Measurements from ENCODE around the gene BID.

Gene BID

DNA sequence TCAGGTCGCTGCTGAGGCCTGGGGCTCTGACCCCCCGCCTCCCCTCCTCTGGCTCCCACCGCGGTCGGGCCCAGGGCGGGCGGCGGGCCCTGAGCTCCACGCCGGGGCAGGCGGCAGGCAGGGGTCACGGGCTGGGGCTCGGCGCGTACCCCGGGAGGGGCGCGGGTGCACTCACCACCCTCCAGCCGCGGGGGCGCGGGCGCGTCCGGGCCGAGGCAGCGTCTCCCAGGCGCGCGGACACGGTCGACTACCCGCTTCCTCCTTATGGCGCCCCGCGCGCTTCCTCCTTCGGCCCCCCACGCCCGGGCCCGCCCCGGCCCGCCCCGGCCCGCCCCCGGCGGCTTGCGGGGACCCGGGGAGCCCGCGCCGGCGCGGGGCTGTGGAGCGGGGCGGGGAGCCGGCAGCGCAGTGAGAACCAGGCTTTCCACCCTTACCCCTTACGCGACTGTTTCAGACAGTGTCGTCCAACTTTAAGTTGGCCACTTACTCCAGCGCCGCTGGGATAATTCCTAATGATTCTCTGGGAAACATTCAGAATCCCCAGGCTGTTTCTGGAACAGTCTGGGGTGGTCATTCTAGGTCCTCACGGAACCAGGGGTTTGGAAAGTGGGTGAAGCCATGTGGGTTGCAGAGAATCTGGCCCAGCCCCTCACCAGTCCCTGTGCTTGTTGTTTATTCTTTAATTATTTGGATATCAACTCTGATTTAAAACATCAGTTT lies at the start of gene BID:
Gene BID, minus strand, starts transcription at position 264 of the 720 bp plus-strand sequence. CDS start 24,353 bp downstream, outside the sequence.
- DNase-seq, result no peak

DNA sequence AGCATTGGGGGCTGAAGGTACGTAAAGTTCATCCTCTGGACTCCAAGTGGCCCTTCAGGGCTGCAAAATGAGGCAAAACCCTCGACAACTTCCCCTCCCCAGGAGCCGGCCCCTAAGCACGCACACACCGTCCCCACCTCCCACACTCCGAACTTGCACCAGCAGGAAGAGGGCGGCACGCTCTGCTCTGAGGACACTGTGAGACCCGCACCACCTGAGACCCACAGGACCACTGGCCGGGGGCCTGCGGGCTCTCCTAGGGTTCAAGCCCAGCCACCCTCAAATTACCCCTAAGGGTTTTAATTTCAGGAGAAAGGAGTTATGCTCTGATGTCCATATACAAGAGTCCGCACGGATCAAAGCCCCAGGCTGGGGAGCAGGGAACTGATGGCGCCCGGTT lies 49.7 kb upstream of the BID start:
- no peak for DNase-seq

DNA sequence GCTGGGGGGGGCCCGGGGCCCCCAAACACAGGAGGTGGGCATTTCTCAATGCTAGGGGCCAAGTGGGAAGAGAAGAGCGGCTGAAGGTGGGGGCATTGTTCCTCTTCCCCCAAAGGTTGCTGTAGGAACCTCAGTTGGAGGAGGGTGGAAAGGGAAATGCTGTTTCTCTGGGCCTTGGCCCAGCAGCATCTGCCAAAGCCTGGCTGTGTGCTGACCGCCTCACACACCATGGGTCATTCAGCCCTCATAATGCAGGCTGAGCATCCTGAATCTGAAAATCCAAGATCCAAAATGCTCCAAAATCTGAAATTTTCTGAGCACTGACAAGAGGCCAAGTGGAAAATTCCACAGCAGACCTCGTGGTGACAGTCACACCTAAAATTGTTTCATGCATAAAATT lies 49.0 kb upstream of the BID start:
- DNase-seq, result no peak

DNA sequence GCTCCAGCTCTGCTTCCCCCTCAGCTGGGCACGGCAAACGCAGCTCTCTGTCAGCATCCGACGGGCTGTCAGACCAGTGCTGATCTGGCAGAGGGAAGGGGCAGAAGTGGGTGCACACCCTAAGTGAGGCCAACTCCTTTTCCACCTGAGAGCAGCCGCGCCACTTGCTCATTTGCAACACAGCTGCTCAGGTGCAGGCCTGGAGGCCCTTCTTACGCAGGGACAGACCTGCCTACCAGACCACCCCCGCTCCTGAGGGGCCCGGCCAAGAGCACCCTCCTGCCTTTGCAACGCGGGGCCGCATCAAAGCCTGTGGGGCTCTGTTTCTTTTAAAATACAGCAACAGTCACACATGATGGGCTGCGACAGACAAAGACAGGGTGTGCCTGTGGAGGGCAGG lies 47.8 kb upstream of the BID start:
- no peak for DNase-seq

DNA sequence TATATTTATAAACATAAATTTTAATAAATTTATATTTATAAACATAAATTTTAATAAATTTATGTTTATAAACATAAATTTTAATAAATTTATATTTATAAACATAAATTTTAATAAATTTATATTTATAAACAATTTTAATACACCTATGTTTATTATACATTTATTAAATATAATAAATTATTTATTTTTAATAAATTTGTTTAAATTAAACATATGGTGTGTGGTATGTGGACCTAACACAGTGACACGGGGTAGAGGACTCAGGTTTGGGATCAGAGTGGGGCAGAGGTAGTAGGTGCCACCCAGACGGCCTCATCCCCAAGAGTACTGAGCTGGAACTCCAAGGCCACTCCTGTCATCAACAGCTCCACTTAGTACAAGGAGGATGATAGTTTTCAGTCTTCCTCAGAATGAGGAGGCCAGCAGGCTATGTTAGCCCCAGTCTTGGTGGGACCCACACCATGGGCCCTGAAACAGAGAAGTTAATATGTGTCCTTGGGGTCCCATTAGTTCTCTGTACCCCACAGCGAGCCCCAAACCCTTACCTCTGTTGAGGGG lies 46.7 kb upstream of the BID start:
- DNase-seq, result no peak

DNA sequence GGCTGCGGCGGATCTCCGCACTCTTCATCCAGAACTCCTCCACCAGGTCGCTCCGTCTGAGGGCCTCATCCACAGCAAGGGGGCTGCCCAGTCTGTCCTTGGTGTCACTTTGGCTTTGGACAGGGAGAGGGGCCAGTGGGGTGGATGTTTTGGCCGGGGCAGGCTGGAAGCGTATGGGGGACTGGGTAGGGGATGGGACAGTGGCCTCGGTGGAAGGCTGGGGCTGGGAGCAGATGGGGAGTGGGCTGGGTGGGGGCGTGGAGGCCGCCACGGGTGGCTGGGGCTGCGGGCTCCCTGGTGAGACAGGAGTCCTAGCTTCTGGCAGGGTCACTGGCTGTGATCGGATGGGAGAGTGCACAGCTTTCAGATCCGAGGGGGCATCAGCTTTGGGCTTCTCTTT lies 44.4 kb upstream of the BID start:
- no peak for DNase-seq

DNA sequence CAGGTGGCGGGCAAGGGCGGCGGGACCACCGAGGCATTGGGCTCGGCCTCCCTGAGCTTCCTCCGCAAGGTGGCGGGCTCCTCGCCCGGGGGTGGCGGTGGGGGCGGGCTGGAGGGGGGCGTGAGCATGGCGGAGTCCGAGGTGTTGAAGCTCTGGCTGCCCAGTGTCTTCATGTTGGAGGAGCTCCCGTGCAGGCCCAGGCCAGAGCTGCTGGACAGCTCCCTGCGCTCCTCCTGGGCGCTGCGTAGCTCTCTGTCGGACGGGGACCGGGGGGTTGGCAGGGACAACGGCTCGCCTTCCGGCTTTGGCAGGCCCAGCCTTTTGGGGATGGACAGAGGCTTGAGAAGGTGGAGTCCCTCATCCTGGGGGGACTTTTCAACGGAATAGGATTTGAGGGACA lies 43.9 kb upstream of the BID start:
- DNase-seq, result no peak

DNA sequence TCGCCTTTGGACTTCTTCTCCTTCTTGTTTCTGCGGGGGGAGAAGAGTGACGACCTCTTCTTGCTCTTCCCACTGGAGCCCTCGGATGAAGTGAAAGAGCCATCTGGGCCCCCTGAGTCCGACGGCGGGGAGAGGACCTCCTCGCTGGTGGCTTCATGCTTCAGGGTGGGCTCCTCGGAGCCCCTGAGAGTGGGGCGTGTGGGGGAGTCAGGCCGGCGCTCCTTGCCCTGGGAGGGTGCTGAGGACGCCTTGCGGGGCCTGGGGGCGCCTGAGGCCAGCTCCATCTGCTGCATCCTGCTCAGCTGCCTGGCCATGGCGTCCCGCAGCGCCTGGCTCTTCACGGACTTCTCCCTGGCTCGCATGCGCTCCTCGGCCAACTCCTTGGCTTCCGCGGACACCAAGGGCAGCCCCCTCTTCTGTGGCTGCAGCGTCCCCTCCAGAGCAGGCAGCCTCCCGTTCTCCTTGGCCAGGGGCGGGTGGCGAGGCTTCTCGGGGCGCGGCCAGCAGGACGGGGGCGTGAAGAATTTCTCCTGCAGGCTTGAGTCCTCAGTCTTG lies 43.3 kb upstream of the BID start:
- no peak for DNase-seq

DNA sequence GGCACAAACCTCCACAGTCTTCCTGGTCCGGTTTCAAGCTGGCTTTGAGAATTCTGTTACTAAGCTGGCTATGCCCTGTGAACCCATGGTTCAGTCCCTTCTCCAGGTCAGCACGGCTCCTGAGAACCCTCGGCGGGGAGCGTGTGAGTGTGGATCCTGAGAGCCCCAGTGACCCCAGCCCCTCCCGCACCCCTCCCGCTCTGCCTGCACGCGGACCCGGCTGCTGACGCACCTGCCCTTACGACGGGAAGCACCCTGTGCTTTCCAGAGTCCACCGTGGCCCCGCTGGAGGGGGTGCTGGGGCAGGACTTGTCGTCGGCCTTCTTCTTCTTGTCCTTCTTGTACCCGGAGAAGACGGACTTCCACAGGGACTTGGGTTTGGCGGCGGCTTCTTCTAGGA lies 42.8 kb upstream of the BID start:
- no peak for DNase-seq

DNA sequence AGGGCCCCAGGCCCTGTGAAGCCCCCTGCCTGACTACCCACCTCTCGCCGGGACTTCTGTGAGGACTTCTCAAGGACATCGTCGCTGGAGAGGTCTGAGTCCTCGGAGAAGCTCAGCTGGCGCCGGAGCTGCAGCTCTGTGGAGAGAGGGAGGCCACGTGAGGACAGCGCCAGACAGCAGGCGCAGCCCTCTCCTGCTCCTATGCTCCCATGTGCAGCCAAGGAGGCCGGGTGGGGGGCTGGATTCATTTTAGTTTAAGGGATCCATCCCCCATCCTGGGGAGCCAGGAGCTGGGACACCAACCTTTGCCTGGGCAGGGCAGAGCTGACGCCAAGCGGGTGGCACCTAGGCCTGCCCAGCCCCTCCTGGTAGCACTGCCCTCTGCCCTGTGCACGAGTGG lies 42.4 kb upstream of the BID start:
- no peak for DNase-seq

DNA sequence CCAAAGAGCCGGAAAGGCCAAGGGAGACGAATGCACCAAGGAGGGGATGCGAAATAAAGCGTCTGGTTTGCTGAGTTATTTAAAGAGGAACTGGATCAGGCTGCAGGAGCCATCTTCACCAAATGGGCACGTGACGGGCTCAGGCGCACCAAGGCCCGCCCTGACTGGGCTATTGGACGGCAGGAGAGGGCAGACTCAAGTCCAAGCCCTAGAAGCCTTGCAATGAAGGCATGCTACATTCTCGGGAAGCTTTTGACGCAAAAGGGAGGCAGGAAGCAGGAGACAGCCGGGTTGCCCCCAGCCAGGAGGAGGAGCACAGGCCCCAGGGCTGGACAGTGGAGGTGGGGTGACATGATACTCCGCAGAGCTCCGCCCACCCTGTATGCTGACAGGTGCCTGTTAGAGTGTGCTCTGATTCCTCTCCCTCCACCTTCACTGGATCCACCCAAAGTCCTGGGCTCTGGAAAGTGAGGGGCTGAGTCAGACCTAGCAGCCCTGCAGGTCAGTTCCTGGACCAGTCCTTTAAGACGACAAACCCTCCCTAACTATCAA lies 41.5 kb upstream of the BID start:
- DNase-seq, result no peak

DNA sequence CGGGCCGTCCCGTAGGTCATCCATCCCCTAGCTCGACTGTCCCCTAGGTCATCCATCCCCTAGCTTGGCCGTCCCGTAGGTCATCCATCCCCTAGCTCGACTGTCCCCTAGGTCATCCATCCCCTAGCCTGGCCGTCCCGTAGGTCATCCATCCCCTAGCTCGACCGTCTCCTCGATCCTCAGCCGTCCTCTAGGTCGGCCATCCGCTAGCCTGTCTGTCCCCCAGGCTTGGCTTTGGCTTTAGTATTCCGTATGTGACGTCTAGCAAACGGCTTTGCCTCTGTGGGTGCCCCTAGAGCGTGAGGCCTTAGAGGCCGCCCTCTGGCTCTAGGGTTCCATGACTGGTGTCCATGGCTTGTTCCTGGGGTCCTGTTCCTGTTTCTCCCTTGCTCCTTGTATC lies 40.6 kb upstream of the BID start:
- no peak for DNase-seq

DNA sequence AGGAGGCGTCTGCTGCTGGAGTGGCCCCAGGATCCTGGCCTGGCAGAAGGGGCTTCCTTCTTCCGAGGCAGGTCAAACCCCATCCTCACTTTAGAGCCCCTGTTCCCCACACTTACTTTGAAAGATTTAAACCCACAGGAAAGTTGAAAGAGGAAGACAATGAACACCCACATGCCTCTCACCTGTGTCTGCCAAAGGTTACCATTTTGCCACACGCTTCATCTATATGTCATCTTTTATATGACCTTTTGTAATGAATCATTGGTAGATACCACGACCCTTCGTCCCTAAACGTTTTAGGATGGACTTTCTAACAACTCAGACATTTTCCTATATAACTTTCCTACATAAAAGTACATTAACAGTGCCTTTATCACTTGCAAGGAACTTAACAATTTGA lies 39.8 kb upstream of the BID start:
- no peak for DNase-seq

DNA sequence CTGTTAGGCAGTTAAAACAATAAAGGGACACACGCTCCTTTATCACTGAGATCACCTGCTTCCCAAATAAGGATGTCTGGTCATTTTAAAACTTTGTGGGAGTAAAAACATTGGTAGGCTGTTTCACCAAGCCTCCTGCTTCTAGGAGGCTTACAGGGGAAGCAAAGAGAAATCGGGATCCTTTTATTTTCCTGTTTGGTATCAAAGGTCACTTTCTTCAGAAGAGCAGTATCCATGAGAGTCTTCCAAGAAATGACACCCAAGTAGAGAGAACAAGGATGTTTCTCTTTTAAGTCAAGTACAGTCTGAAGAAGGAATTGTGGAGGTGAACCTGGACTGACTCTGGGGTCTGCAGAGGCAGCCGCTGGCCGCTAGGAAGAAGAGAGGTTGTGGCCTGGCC lies 36.9 kb upstream of the BID start:
- no peak for DNase-seq

DNA sequence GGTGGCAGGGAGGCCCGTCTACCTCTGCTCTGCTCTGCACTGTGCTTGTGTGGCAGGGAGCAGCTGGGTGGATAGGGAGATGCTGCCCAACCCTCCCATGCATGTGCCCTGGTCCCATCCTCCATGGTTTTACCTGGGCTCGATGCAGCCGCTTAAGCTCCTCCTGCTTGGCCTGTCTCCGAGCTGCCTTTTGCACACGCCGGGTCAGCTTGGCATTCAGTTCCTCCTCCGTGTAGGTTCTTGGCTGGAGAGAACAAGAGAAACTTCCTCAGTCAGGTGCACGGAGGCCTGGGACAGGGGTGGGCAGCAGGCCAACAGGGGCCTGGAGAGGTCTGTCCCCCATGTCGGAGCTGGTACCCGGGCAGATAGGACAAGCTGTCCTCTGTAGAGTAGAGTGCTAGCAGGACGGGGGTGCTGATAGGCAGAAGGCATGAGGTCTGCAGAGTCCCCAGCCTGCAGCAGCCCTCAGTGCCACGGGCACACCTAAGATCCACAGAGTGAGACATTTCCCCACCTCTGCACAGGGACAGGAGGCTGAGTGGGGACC lies 36.4 kb upstream of the BID start:
- no peak for DNase-seq

DNA sequence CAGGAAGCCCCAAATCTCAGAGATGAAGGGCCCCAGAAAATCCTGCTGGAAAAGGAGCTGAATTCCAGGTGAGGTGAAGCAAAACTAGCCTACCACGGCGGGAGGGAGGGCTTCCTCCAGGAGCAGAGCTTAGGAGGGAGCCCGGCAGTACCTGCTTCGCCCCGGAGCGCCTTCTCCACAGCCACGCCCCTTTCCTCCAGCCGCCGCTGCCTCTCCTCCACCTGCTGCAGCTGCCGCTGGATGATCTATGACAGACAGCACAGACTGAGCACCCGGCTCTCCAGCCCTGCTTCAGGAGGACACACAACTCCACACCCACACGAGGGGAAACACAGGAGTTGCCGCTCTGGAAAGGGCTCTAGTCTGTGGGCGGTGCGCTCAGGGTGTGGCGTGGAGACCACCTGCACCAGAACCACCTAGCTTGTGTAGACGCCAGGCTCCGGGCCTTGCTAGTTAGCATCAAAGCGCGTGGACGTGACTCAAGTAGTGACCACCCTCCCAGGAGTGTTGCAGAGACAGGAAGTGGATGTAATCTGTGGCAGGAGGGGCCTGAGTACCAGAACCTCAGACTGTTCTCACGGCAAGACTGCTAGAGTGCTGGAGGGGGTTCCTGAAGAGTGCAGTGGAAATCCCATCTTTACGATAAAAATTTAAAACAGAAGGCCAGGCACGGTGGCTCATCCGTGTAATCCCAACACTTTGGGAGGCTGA lies 34.6 kb upstream of the BID start:
- DNase-seq, result no peak

DNA sequence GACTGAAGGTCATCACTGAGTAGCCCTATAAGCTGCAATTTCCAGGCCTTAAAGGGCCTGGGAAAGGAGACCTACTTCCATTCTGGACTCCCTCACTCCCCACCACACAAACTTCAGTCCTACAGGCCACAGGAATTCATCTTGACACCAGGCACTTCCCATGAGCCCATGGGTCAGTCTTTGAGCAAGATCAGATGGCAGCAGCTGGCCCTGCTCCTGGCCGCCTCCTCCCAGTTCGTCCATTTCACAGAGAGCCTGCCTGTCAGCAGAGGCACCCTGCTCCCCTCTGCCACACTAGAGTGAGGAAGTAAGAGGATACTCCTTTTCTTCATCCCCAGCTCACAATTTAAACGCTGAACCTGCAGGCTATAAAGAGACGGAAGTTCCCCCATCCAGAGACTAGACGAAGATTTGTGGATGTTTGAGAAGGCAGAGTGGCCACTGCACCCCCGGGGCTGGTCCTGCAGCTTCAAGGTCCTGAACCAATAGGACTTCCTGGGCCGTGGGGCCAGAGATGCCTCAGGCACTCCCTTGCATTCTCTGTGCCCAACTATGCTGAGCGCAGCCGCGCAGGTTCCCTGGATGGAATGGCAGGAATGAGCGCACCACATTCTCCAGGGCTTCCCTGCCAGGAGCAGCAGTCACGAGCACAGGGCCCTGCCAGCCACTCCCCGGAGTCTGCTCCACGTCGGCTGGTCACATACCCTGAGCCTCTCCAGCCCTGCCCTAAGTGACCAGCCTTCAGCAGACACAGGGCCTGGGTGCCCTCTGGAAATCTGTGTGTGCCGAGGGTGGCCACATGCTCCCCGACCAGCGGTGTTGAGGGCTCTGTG lies 33.5 kb upstream of the BID start:
- no peak for DNase-seq

DNA sequence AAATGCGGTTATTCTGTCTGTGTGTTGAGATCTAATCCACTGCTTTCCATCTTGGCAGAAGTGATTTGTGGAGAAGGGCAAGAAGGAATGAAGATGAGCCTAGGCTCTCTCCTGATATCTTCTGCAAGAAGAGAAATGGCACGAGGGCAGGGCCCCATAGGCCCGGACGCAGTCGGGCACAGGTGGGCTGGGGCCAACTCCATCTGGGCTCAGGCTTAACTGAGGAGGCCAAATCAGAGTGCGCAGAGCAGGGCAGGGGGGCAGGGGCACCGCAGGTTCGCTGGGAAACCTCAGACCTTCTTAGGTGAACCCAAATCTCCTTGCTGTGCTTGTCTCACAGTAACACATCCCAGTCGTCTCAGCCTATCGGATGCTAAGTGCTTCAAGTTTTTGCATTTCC lies 32.8 kb upstream of the BID start:
- no peak for DNase-seq

DNA sequence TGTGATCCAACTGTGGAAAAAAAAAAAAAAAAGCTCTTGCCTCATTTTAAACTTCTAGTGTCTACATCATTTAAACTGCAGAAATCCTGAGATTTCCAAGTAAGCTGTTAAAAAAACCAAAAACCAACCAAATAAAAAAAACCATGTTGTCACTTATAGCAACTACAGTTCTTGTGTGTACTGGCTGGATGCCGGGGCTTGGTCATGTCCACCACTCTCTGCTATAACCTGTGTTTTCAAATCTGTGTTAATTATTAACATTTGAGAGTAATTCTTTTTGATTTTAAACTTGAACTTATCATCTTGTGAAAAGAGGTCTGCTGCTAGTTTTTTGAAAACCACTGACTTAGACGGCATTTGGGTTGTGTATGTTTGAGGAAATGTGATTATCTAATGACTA lies 32.2 kb upstream of the BID start:
- DNase-seq, result no peak

DNA sequence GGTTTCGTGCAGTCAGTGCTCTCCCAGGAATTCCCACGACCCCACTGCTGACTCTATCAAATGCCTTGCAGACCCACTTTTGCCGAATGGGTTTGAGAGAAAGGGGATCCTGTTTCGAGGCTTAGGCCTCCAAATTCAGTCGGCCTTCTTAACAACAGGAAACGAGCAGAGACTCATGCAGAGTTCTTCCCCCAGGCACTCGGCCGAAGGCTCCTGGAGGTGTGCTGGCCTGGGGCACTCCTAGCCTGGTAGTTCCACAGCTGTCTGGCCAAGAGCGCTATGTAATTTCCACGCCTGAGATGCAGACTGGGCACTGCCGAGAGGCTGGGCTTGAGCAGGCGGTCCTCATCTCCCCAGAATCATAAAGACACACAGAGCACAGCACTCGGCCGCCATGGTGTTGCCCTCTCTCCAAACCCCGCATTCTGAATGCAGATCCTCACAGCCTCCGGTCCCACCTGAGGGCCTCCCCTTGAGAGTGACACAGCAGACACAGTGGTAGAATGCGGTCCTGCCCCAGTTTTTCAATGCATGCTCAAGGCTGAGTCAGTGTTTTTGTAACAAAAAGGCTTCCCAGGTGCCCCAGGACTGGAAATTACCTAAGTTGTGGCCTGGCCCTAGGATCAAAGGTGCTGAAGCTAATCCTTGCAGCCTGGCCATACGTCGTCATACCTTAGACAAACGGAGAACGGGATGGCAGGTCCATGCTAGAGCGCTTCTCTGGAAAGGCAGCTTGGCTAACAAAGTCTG lies 30.2 kb upstream of the BID start:
- no peak for DNase-seq

DNA sequence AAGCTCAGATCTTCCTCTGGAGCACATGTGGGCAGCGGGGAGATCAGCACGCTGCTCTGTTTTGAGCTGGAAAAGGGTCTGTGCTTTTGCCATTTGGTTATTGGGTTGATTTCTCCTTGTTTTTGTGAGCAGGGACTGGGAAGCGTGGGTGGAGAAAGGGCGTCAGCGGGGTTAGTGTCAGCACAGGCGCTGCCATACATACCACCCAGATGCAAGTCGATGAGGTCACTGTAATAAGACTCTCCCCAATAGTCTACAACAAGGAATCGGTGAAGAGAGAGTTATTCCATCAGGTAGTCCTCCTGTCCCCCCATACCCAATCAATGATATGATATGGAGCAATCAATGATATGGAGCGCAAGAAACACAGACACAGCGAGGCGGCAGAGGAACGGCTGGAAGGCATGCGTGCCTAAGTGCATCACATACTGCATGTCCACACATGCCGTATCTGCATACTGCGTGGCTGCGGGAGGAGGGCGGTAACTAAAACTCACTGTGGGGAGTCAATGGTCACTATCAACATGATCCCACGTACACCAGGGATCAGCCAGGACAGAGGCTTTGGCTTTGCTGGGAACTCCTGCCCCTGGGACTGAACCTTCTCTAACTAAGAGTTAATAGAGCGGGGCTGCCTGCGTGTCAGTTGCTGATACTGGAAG lies 29.5 kb upstream of the BID start:
- DNase-seq, result no peak
